ENCODE measurements around the gene ALOX12.

Gene ALOX12

DNA sequence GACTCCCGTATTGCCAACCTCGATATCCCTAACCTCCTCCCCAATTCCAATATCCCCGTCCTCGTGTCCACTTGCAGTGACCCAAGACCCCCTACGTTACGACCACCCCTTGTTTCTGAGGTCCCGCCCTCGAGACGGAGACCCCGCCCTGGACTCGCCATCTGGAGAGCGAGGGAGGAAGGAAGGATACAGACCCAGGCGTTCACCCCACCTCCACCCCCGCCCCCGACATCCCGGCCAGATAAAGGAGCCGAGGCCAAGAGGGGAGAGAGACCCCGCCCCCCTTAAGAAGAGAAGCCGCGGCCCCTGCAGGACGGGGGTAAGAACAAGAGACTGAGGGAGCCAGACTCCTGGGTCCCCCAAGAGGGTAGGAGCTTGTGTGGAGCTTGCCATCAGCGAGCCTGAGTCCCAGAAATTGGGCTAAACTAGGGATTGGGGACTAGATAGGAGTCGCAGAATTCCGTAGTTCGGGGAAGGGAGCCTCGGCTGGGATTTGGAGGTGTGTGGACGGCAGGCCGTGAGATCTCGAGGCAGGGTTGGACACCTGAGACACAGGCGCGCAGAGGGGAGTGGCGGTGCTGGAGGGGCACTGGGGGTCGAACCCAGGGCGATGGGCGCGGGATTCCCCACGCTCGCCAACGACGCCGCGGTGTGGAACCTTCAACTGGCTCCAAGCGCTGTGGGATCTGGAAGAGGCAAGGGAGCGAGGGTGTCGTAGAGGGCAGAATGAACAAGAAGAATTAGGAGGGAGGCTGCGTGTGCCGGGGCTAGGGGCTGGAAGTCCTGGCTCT is 27.1 kb downstream of the ALOX12 start, which contains the start of gene BCL6B:
TSS of gene BCL6B (plus strand) at position 270 of the 791 bp plus-strand sequence. CDS start 622 bp downstream, outside the sequence.
- DNase-seq (ENCODE audit: low spot score), result no peak

DNA sequence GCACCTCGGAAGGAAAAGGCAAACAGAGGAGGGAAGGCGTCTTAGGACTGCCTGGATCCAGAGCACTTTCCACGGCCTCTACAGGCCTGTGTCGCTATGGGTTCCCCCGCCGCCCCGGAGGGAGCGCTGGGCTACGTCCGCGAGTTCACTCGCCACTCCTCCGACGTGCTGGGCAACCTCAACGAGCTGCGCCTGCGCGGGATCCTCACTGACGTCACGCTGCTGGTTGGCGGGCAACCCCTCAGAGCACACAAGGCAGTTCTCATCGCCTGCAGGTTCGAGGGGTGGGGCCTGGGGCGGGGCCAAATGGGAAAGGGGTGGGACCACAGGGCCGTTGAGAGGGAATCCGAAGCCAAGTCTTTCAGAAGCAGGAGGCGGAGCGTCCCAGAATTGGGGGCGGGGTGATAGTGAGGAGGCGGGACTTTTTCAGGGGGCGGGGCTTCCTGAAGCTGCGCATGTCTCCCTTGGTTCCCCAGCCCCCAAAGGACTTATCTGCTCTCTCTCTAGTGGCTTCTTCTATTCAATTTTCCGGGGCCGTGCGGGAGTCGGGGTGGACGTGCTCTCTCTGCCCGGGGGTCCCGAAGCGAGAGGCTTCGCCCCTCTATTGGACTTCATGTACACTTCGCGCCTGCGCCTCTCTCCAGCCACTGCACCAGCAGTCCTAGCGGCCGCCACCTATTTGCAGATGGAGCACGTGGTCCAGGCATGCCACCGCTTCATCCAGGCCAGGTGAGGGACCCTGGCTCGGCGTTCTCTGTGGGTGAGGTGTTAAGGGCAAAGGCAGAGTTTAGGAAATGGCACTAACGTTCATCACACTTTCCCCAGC is 27.9 kb downstream of the ALOX12 start:
- no peak for DNase-seq (ENCODE audit: low spot score)

DNA sequence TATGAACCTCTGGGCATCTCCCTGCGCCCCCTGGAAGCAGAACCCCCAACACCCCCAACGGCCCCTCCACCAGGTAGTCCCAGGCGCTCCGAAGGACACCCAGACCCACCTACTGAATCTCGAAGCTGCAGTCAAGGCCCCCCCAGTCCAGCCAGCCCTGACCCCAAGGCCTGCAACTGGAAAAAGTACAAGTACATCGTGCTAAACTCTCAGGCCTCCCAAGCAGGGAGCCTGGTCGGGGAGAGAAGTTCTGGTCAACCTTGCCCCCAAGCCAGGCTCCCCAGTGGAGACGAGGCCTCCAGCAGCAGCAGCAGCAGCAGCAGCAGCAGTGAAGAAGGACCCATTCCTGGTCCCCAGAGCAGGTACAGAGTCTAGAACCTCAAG is 28.5 kb downstream of the ALOX12 start:
- no peak for DNase-seq (ENCODE audit: low spot score)

DNA sequence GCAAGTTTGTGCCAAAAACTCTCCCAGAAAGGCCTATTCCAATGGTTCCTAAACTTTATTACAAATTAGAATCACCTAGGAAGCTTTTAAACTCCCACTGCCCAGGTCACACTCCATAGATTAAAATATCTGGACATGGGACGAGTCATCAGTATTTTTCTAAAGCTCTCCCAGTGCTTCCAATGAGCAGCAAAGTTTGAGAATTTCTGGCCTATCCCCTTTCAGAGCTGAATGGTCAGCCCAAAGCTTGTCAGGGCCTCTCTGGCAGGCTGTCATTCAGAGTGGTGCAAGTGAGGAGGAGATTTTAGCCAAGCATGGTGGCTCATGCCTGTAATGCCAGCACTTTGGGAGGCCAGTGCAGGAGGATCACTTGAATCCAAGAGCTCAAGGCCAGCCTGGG is 29.4 kb downstream of the ALOX12 start:
- no peak for DNase-seq (ENCODE audit: low spot score)

DNA sequence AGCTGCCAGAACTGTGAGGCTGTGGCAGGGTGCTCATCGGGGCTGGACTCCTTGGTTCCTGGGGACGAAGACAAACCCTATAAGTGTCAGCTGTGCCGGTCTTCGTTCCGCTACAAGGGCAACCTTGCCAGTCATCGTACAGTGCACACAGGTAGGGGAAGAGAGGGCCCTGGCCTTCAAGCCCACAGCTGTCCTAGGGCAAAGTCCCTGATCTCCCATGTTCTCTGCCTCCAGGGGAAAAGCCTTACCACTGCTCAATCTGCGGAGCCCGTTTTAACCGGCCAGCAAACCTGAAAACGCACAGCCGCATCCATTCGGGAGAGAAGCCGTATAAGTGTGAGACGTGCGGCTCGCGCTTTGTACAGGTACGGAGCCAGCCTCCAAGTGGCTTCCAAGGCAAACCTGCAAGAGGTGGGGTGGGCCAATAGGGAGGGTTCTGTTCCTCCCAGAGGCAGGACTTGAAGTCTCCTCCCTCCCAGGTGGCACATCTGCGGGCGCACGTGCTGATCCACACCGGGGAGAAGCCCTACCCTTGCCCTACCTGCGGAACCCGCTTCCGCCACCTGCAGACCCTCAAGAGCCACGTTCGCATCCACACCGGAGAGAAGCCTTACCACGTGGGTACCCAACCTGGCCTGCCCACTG is 30.7 kb downstream of the ALOX12 start:
- DNase-seq (ENCODE audit: low spot score), result no peak

DNA sequence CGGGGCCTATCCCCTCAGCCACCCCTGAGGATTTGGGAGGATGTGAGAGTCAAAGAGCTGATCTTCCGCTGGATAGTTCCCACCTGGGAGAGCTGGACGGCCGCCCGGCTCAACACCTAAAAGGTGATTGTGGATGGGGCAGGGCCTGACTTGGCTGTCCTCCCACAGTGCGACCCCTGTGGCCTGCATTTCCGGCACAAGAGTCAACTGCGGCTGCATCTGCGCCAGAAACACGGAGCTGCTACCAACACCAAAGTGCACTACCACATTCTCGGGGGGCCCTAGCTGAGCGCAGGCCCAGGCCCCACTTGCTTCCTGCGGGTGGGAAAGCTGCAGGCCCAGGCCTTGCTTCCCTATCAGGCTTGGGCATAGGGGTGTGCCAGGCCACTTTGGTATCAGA is 31.5 kb downstream of the ALOX12 start:
- no peak for DNase-seq (ENCODE audit: low spot score)

DNA sequence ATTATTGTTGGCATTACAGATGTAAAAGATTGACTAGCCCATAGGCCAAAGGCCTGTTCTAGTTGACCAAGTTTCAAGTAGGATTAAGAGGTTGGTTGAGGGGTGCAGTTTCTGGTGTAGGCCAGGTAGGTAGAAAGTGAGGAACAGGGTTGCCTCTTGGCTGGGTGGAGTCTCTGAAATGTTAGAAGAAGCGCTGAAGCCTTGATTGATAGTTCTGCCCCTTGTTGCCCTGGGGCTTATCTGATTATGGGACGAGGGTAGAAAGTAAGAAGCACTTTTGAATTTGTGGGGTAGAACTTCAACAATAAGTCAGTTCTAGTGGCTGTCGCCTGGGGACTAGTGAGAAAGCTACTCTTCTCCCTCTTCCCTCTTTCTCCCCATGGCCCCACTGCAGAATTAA is 33.2 kb downstream of the ALOX12 start:
- no peak for DNase-seq (ENCODE audit: low spot score)

DNA sequence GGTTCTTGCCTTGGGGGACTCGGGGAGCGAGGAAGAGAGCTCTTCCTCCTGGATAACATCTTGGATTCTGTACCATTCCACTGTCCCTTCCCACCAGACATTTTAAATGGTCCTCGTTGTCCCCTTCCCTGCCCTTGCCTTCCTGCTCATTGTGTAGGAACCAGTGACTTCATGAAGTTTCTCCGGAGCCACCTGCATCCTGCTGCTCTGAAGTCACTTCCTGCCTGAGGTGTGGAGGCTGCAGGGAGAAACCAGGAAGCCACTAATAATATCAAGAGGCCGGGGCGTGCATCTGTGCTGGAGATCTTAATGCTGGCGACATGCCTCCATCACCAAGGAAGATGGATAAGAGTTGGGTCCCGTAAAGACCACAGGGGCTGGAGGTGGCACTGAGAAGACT is 33.8 kb downstream of the ALOX12 start:
- DNase-seq (ENCODE audit: low spot score), result no peak

DNA sequence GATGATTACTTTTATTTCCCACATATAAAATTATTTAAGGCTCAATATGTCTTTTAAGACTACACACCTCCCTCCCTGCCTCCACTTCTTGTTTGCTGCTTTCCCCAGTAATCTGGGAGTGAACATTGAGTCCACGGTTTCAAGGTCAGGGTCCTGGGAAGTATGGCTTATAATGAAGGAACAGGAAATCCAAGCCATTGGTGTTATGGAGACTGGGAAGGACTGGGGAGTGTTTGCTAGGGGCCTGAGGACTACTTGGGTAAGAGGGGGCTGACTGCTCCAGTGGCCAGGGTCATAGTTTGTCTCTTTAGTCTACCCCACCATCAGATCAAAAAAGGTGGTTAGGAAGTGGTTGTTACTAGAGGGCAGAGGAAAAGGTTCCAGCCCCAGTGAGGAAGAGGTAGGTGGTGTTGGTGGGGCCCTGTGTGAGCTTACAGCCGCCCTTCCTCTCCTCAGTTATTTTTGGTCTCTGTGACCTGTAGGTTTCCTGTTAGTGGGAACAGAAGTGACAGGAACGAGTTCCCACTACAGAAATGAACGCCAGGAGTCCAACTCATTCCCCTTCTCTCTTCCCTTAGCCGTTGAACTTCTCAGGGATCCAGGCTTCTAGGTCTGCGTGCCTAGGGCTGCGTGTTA is 39.2 kb downstream of the ALOX12 start:
- DNase-seq (ENCODE audit: low spot score), result no peak

DNA sequence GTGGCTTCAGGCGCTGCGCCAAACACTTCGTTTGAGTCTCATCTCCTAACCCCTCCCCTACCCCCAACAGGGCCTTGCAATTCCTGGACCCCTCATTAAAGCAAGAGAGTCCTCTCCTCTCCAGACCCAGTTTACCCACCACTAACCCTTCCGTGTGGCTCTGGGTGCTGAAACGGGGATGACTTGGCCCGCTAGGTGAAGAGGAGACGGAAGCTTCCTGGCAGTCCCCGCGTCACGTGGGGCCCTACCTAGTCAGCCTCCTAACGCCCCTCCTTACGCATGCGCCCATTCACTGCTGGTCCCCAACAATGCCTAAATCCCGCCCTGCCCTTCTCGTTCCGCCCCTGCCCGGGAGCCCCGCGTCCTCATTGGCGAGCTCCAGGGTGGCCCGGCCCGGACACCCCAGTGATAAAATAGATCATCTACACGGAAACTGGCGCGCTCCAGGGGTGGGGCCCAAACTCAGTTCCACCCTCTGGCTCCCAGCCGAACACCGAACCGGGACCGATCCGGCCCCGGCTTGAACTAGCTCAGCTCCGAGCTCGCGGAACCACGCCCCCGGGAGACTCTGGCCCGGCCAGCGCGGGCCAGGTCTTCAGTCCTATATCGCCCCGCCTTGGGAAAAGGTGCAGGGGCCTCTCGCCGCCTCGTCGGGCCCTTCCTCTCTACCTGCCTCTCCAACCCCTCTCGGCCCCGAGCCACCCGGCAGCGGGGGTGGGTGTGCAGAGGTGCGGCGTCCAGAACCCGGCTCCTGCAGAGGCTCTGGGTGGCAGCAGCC is 39.9 kb downstream of the ALOX12 start, which contains the start of gene SLC16A13:
TSS of gene SLC16A13 (plus strand) at position 425 of the 778 bp plus-strand sequence. CDS start 368 bp downstream, outside the sequence.
- peak; percentile 98 for DNase-seq (ENCODE audit: low spot score)

DNA sequence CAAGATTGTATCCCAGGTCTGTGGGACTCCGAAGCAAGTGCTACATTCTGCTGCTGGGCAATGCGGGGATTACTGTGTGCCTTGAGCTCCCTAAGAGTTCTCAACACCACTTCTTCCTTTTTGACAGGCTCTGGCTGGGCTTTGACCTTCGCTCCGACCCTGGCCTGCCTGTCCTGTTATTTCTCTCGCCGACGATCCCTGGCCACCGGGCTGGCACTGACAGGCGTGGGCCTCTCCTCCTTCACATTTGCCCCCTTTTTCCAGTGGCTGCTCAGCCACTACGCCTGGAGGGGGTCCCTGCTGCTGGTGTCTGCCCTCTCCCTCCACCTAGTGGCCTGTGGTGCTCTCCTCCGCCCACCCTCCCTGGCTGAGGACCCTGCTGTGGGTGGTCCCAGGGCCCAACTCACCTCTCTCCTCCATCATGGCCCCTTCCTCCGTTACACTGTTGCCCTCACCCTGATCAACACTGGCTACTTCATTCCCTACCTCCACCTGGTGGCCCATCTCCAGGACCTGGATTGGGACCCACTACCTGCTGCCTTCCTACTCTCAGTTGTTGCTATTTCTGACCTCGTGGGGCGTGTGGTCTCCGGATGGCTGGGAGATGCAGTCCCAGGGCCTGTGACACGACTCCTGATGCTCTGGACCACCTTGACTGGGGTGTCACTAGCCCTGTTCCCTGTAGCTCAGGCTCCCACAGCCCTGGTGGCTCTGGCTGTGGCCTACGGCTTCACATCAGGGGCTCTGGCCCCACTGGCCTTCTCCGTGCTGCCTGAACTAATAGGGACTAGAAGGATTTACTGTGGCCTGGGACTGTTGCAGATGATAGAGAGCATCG is 42.4 kb downstream of the ALOX12 start:
- DNase-seq (ENCODE audit: low spot score), result no peak

DNA sequence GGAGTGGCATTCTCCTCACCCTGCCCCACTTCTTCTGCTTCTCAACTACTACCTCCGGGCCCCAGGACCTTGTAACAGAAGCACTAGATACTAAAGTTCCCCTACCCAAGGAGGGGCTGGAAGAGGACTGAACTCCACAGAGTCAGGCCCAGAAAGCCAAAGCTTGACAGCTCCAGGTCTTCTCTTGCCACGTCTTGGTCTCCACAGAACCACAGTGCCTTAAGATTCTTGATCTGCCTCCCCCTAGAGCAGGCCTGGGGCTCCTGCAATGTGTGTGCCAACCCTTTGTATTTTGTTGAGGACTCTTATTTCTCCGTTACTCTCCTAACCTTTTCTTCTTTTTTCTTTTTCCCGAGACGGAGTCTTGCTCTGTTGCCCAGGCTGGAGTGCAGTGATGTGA is 44.0 kb downstream of the ALOX12 start:
- DNase-seq (ENCODE audit: low spot score), result no peak

DNA sequence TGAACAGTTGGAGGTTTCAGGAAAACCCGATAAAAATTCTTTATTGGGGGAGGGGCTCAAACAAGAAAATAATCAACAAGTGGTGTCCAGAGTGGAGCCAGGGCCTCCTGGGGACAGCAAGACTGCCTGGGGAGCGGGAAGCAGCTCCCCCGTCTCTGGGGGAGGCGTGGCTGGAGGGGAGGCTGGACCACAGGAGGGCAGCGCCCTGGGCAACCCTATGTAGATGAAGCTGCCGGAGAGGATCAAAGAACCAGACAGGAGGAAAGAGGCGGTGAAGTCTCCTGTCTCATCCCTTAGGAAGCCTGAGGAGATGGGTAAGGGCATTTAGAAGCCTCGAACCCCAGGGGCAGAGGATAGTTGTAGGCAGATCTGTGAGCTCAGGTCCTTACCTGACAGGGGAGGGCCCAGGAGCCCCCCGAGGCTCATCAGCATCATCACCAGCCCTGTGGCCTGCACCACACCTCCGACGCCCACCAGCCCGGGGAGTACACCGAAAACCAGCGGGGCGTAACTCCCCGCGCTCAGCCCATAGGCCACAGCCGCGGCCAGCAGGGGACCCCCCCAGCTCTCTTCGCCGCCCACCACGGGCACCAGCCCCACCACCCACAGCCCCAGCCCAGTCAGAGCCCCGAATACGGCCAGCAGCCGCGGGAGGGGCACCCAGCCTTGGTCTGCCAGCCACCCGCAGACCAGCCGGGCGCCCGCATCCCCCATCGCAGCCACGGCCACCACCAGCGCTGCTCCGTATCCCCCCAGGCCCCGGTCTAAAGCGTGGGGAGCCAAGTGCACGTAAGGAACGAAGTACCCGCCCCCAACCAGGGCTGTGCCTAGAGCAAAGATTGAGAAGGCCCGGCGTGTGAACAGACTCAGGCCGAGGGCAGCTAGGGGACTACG is 46.0 kb downstream of the ALOX12 start:
- no peak for DNase-seq (ENCODE audit: low spot score)

DNA sequence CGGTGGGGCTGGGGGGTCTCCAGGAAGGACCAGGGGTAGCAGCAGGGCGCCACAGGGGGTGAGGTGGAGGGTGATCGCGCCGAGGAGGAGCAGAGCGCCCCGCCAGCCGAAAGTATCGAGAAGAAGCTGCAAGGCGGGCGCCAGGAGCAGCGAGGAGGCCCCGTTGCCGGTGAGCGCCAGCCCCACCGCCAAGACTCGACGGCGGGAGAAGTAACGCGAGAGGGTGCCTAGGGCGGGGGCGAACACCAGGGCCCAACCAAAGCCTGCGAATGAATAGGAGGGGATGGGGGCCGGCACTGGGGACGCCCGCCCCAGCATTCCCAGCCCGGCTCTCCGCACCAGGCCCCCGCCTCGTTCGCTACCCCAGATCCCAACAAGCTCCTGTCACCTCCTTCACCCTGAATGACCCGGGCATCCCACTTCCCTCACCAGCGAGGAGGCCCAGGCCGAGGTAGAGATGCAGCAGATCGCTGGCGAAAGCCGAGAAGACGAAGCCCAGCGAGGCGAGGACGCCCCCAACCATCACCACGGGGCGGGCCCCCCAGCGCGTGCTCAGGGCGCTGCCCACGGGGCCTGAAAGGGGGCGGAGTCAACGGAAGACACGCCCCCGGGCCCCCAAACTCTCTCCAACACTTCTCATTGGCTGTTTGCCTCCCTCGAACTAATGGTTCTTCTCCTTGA is 46.8 kb downstream of the ALOX12 start:
- no peak for DNase-seq (ENCODE audit: low spot score)

DNA sequence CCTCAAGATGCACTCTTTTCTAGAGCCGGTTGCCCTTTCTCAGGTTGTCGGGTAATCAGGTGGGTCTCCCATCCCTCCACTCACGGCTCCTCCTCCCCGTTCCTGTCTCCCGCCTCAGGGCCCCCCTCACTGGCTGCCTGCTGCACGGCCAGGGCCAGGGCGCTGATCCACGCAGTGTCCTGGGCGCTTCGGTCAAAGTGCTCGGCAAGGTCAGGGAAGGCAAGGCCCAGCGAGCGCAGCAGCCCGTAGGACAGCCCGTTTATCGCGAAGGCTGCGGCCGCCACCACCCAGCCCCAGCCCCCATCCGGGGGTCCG is 47.3 kb downstream of the ALOX12 start:
- no peak for DNase-seq (ENCODE audit: low spot score)

DNA sequence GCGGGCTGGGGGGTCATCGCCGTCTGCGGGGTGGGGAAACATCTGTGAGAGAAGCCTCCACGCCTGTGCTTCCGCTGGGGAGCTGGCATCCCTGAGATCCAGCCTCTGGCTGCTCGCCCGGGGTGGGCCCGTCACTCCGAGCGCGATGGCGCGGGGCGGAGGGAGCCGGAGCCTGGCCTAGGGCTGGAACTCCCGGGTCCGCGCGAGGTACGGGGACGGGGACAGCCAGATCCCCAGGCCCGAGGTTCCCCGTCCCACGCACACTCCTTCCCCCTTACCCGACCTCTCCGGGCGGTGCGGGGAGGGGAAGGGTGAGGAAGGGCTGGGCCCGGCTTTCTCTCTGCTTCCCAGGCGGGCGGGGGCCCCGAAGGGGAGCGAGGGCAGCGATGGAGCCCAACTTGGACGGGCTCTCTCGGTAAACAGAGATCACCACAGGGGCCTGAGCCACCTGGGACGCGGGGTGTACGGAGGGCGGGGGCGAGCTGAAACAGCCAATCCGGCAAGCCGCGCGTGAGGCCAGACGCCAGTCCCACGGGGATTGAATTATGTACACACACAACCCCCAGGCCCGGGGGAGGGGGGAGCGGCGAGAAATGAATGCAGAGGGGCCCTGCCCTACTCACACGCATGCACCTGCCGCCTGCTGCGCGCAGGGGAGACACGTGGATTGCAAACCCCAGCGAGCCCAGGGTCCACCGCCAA is 47.8 kb downstream of the ALOX12 start, which contains the start of gene SLC16A11:
TSS of gene SLC16A11 (minus strand) at position 596 of the 702 bp plus-strand sequence. CDS start at position 17, 579 bp downstream.
- DNase-seq (ENCODE audit: low spot score), result no peak

DNA sequence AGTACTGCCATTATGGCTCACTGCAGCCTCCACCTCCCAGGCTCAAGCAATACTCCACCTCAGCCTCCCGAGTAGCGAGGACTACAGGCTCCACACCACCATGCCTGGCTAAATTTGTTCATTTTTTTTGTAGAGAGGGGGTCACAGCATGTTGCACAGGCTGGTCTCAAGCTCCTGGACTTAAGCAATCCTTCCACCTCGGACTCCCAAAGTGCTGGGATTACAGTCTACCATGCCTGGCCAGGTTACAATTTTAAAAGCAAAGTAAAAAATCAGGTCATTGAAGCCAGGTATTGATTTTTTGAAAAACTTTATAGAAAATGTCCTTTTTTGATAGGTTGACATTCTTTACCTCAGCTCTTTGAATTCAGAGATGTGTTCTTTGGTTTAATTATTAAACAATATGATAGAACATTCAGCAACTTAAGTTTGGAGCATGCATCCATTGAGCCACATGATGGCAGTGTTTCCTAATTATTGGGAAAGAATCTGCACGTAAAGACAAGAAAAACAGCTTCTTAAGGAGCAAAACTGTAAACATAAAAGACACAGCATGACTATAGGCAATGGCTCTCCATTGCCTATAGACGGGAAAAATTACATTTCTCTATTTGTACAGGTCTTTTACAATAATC is 49.8 kb downstream of the ALOX12 start:
- DNase-seq (ENCODE audit: low spot score), result peak; percentile 77

Data from RKO (cell line).